Kidney epithelial cell (primary cell): ENCODE data around the gene TRIB2. TPM values are rescaled to one million over a fixed set of nuclear protein-coding genes. Genes with fewer than 3 reads are reported as not detected.

ENCODE experiments used
- DNase-seq: peaks from one replicate; pipeline ENCODE4 v3.0.0-alpha.2; 2010; ENCODE audit warnings: low read depth
- H3K27me3 ChIP-seq: 2 replicates; pipeline ENCODE4 v1.6.0; 2011; ENCODE audit warnings: low read length; ENCODE audit not compliant: control insufficient read depth, insufficient read depth
- H3K36me3 ChIP-seq: 2 replicates; pipeline ENCODE4 v1.5.1; 2011; ENCODE audit warnings: low read length; ENCODE audit not compliant: control insufficient read depth, insufficient read depth
- H3K4me3 ChIP-seq: 2 replicates; pipeline ENCODE4 v1.5.1; 2011; ENCODE audit warnings: low read depth, mild to moderate bottlenecking, control low read depth, low read length
- total RNA-seq: library from RNA; depleted of rRNA; stranded (reverse); fragments of >200 nt; gene quantifications from 2 replicates; pipeline ENCODE4 v1.2.3, GENCODE V29; 2015
- TF ChIP-seq, protein P1 (sequence below): IDR thresholded peaks from 2 replicates; pipeline ENCODE4 v1.5.1; 2011; ENCODE audit warnings: mild to moderate bottlenecking, moderate library complexity, low read length, control low read depth, inconsistent platforms; ENCODE audit not compliant: insufficient read depth, poor library complexity, severe bottlenecking

The TRIB2 gene
- total RNA-seq, 1 donor from 2014 or later: 16.9 TPM

DNA sequence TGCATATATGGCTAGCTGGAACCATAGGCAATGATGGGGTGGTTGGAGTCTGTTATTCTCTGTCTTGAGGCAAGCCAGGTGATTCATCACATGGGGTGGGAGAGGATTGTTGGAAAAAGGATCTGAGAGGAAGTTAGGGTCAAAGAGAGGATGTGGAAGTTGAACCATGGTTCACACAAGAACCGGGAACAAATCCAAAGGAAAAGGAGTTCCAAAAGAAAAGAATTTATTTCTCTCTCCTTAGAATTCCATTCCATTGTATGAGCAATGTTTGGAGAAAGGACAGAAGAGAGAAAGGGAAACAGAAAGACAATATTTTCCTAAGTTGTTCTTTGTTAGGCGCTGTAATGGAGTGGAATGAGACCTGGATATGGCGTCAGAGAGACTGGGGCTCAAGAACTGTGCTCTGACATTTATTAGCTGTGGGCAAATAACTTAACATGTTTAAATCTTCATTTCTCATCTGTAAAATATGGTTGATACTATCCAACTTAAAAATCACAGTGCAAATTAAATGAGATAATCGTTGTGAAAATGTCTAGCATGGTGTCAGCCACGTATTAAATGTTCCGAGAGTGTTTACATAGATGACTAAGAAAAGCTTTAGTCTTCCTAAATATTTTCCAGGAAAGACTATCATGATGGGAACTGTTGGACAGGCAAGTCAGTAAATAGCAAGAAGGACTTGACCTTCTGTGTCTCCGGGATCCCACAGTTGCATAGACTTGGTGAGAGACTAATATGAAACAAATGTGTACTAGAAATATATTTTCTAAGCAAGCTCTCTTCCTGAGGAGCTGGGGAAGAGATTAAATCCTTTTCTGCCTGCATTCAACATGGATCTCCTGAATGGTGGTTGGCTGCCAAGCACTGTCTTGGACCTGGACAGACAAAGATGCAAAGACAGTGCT, 71.4 kb downstream of the TRIB2 start:
- Histone ChIP-seq H3K36me3 (no peaks in the 10 kb centered on the region), H3K27me3 (no peaks in the 10 kb centered on the region), H3K4me3 (no peak overlapping the region)
- TF ChIP-seq, protein P1, sequence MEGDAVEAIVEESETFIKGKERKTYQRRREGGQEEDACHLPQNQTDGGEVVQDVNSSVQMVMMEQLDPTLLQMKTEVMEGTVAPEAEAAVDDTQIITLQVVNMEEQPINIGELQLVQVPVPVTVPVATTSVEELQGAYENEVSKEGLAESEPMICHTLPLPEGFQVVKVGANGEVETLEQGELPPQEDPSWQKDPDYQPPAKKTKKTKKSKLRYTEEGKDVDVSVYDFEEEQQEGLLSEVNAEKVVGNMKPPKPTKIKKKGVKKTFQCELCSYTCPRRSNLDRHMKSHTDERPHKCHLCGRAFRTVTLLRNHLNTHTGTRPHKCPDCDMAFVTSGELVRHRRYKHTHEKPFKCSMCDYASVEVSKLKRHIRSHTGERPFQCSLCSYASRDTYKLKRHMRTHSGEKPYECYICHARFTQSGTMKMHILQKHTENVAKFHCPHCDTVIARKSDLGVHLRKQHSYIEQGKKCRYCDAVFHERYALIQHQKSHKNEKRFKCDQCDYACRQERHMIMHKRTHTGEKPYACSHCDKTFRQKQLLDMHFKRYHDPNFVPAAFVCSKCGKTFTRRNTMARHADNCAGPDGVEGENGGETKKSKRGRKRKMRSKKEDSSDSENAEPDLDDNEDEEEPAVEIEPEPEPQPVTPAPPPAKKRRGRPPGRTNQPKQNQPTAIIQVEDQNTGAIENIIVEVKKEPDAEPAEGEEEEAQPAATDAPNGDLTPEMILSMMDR: no peak
- no peak for DNase-seq

DNA sequence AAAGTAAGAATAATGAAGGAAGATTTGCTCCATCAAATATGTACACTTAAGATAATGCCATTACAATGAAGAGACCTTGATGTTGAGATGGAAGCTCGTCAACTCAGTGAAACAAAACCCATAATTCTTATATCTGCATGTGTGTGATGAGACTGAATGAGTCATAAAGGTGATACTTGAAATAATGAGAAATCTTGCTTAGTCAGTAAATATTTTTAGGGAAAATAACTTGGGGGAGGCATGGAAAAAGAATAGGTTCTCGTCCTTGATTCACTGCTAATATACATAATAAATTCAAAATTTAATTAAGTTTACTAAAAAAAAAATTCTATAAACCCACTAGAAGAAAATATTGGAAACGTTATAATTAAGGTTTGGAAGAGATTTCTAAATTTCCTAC, 75.2 kb downstream of the TRIB2 start:
- no peak for DNase-seq
- Histone ChIP-seq H3K36me3 (no peaks in the 10 kb centered on the region), H3K4me3 (no peak overlapping the region), H3K27me3 (no peaks in the 10 kb centered on the region)
- TF ChIP-seq, protein P1: no peak
